Erythroblast (primary cell): ENCODE results near the gene LIPG.
"Not testable (repeated sequence)": the region's sequence is repeated elsewhere in the genome, so short reads cannot be mapped to it uniquely, and the experiment has no call there.

Source experiments
- GATA1 ChIP-seq: IDR thresholded peaks from 2 replicates; pipeline ENCODE4 v1.6.1; 2011; ENCODE audit warnings: low read depth, mild to moderate bottlenecking, control low read depth, low read length, moderate library complexity
- POLR2A ChIP-seq: IDR thresholded peaks from 2 replicates; pipeline ENCODE4 v1.6.1; 2011; ENCODE audit warnings: mild to moderate bottlenecking, low read length

DNA sequence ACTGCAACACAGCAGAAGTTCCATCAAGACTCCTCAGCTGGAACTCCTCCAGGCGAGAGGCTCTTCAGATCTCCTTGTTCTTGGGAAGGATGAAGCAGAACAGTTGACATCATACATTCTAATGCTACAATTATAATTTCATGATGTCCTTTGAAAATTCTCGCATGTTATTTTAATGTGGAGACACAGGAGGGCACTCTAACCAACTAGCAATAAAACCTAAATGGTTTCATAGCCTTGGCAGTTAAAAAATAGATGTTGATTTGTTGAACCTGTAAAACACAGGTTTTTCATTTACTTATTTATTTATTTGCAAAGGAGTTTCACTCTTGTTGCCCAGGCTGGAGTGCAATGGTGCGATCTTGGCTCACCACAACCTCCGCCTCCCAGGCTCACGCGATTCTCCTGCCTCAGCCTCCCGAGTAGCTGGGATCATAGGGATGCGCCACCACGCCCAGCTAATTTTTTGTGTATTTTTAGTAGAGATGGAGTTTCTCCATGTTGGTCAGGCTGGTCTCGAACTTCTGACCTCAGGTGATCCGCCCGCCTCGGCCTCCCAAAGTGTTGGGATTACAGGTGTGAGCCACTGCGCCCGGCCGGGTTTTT is 2.4 kb upstream of the LIPG start:
- not testable (repeated sequence) for TF ChIP-seq POLR2A, GATA1
